GM21526 (cell line): Measurements from ENCODE around the gene ALKBH7.
"Not testable (repeated sequence)": the region's sequence is repeated elsewhere in the genome, so short reads cannot be mapped to it uniquely, and the experiment has no call there.

Source experiments
- ATAC-seq: cut with Tn5 transposase; IDR thresholded peaks from one replicate; pipeline ENCODE4 v1.9.1; 2021; ENCODE audit warnings: moderate library complexity; ENCODE audit not compliant: unreplicated experiment, low FRiP score

Gene ALKBH7

GRCh38 chr19:6394831-6395230 is 22.2 kb downstream of the ALKBH7 start:
- no peak for ATAC-seq

DNA sequence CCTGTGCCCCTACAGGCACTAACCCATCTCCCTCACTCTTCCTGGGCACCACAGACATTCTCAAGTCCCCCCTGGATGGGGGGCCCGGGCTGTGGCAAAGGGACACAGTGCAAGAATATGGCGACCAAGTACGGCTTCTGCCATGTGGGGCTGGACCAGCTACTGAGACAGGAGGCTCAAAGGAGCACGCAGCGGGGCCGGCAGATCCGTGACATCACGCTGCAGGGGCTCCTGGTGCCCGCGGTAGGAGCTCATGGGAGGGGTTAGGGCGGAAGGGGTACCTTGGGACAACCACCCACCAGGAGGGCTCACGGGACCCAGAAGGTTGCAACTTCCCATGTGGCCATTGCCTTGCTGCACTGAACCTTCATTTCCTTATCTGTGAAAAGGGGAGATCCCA is 23.7 kb downstream of the ALKBH7 start:
- ATAC-seq: no peak

- not testable (repeated sequence) for ATAC-seq
Observed at GRCh38 chr19:6400062-6400944, 27.7 kb downstream of the ALKBH7 start.

DNA sequence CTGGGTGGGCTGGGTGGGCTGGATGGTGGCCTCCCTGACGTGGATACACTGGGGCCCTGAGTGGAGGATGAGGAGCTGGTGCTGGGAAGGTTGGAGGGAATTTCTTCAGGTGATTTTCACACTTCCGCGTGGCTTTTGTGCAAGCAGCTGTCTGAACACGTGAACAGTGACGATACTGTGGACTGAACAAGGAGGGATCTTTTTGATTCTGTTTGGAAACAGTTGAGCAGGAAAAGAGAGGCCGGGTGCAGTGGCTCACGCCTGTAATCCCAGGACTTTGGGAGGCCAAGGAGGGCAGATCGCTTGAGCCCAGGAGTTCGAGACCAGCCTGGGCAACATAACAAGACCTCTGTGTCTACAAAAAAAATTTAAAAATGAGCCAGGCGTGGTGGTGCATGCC is 29.5 kb downstream of the ALKBH7 start:
- no peak for ATAC-seq

DNA sequence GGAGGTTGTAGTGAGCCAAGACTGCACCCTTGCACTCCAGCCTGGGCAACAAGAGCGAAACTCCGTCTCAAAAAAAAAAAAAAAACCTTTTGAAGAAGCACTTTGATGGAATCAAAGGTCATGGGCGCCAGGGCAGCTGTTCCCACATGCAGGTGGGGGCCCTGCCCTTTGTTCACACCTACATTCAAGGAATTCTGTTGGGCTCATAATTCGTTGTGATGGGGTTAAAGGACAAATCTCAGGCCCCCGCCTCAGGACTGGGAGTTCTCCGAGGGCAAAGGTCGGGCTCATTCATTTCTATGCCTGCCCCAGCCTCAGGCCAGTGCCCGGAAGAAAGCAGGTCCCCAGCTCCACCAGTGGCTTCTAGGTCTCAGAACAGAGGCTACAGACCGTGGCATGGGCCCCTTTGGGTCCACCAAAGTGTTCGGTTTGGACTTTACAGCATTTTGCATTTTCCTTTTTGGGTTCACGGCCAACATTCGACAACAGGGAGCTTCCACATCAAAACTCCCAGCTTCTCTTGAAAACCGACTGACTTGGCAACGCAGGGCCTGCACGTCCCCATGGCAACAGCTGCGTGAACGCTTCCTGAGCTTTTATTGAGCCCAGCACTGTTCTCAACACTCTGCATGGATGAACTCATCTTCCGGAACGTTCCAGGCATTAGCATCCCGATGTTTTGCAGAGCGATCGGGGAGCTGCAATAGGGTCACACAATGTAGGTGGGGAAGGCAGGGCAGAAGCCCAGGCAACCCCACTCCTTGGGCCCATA is 30.4 kb downstream of the ALKBH7 start:
- ATAC-seq: no peak

- ATAC-seq: no peak
Observed at GRCh38 chr19:6406401-6406800, 33.8 kb downstream of the ALKBH7 start.

GRCh38 chr19:6409346-6409745 is 36.8 kb downstream of the ALKBH7 start:
- no peak for ATAC-seq

DNA sequence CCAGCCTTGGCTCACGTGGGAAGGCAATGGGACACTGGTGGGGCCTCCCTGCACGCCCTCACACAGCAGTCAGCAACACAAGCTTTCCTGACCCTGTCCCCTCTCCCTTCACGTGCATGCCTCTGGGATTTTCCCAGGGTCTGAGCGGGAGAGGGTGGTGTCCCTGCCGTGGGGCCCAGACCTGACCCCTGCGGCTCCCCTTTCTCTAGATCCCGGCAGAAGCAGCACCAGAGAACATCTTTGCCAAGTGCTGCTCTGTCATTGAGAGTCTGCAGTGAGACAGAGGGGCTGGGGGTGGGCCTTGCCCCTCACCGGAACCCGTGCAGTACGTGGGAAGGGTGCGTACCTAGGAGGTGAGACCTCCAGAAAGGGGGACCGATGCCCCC is 39.5 kb downstream of the ALKBH7 start:
- no peak for ATAC-seq

GRCh38 chr19:6412447-6413091 is 40.0 kb downstream of the ALKBH7 start:
- ATAC-seq: no peak

DNA sequence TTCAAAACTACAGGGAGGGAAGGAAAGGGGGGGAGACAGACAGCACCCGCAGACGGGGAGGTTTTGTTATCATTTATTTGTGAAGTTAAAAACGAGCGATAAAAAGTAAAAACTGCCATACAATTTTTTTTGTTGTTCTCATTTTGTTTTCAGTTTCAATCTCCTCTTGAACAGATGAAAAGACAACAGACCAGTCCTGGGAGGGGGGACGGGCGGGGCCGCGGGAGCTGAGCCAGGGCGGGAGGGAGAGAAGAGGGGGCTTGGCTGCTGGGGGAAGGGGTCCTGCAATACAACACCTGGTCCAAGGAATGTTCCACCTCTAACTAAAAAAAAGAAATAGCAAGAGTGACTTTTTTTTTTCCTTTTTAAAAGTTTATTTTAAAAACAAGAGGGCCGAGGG is 40.7 kb downstream of the ALKBH7 start:
- no peak for ATAC-seq

GRCh38 chr19:6413721-6414643 is 41.4 kb downstream of the ALKBH7 start:
- ATAC-seq: no peak

DNA sequence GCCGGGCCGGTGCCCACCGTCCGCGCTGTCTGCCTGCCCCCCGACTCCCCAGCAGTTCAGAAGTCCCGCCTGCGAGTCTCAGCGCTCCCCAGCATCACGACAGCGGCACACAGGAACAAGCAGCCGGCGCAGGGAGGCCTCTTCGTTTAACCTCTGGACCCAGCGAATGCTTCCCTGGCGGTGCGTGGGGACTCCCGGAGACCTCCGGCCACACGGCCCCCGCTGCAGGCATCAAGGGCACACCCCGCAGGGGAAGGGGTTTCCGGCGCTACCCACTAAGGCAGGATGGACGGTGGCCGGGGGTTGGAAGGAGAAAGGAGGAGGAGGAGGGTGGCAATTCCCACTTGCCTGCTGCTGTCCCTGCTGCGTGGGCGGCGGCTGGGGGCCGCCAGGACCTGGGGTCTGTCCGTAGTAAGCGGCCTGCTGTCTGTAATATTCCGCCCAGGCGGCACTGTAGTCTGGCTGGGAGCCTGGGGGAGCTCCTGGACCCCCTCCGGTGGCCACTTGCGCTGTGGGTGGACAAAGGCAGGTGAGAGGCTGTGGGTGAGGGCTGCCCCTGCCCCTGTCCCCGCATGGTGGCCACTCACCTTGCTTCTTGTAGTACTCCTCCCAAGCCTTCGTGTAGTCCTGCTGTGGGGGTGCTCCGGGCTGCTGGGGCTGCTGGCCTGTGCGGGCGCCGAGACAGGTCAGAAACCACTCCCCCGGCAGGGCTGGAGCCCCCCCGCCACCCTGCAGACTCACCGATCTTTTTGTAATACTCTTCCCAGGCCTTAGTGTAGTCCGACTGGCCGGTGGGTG is 42.4 kb downstream of the ALKBH7 start:
- no peak for ATAC-seq

DNA sequence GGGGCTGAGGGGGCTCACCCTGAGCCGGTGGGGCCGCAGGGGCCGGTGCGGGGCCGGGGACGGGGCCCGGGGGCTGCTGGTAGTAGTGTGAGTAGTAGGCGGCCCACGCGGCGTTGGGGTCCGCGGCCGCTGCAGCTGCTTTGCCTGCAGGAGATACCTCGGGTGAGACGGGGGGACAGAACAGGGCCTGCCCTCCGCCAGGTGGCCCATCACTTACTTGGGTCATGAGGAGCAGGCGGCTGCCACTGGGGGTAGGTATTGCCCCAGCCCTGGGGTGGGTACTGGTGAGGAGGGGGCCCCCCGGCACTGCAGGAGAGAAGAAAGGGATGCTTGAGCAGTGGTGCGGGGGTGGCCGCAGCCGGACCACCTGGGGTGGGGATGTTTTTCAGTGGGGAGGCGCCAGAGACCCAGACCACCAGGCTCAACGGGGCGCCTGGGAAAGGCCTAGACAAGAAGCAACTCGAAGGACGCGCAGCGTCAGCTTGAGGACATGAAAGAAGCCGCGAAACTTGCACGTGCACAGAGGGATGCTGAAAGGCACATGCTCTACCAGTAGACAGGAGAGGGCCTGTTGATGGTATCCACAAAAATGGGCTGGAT is 43.1 kb downstream of the ALKBH7 start:
- ATAC-seq: no peak

DNA sequence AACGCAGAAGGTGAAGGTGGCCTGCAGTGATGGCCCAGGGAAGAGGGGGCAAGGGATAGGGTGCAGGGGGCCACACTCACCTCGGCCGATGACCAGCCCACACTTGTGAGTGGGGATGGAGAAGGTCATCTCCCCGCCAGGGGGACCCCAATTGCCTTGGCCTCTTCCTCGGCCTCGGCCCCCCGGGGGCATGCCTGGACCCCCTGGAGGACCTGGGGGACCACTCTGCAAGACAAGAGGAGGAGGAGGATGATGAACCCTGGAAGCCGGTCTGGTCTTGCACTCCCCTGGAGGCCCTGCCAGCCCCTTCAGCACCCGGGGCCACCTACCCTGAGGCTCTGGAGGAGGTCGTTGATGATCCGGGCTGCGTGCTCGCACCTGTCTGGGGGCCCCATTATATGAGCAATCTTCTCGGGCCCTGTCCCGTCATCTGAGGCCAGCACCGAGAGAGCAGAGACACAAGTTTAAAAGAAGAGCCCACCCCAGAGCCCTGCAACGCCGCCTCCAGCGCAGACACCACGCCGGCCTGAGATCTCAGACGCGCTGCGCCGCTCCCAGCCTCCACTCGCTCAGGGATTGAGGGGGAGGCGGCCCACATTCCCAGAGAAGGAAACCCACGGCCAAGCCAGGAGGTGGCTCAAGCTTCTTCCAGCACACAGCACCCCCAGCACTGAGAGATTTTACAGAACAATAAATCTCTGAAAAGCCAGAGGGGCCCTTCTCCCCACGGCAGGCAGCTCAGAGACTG is 44.2 kb downstream of the ALKBH7 start:
- no peak for ATAC-seq

DNA sequence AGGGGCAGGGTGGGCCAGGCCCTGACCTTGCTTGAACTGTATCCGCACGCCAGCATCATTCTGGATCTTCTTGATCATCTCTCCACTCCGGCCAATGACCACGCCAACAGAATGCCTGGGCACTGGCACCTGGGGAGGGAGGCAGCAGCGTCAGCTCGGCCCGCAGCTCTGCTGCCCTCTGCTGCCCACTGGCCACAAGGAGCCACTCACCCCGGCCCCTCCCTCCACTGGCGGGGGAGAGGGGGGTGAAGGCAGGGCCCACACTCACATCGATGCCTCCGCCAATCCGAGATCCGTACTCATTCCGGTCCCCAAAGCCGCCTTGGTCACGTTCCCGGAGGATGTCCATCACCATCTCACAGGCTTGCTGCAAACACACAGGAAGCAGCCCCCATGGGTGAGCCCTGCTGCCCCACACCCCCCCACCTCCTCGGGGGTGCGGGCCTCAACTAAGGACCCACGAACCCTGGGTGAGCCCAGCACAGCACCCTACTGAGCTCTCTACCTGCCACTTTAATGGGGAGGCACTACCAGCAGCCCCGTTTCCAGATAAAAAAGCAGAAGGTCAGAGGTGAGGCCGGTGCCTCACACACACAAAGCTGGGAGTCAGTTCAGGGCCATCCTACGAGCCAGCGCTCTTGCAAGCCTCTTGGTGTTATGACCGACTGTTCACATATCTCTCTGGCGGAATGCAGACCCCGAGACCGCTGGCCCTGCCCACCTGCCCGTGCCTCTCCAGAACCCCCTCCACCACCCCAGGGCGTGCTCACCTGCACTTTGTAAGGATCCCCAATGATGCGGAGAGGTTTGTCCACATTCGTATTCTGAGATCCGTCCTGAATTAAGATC is 45.3 kb downstream of the ALKBH7 start:
- no peak for ATAC-seq

DNA sequence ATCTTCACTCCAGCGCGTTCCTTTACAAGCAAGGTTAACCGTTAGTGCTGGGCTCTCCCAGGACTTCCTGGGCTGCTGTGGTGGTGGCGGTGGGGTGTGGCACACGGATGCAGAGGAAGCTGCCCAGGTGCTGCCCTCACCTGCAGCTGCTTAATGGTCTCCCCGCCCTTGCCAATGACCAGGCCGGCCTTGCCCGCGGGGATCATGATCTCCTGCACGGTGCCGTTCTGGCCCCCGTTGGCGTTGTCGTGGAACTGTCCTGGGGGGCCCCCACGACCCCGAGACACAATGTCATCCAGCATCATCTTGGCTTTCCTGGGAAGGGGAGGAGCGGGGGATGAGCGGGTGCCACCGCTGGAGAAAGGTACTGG is 46.0 kb downstream of the ALKBH7 start:
- ATAC-seq: no peak
